CD4-positive, alpha-beta memory T cell (primary cell): ENCODE measurements around the gene SYT8. TPM values are rescaled to one million over a fixed set of nuclear protein-coding genes. Genes with fewer than 3 reads are reported as not detected.
A peak's percentile ranks its signal among the peaks of the same experiment; 100 is the strongest.
"Not testable (repeated sequence)": the region's sequence is repeated elsewhere in the genome, so short reads cannot be mapped to it uniquely, and the experiment has no call there.

Experiments used
- CTCF ChIA-PET: fragments of 350-600 bp; sonication (Branson Sonifier 250); formaldehyde crosslinking; loops from one replicate; lab custom pipeline; 2021; ENCODE audit warnings: inconsistent platforms; ENCODE audit not compliant: partially characterized antibody; lab: Charles Lee
- POLR2A ChIA-PET: fragments of 350-600 bp; sonication (Branson Sonifier 250); formaldehyde crosslinking; loops from one replicate; lab custom pipeline; 2021; ENCODE audit not compliant: partially characterized antibody; lab: Charles Lee
- DNase-seq, 5 donors: peaks; one replicate each; pipeline versions ENCODE4 v3.0.0 to v3.0.0-alpha.2; 2020 to 2022; ENCODE audit warnings: mixed read lengths in 1 of 5
- H3K27ac ChIP-seq: one replicate; pipeline ENCODE4 v1.7.0; 2013; ENCODE audit warnings: low read depth, low read length
- H3K27me3 ChIP-seq: 2 replicates; pipeline ENCODE4 v1.7.0; 2013; ENCODE audit warnings: mild to moderate bottlenecking, low read length, moderate library complexity; ENCODE audit not compliant: insufficient read depth
- H3K36me3 ChIP-seq: 2 replicates; pipeline ENCODE4 v1.7.0; 2013; ENCODE audit warnings: mild to moderate bottlenecking, low read length, moderate library complexity; ENCODE audit not compliant: insufficient read depth
- H3K4me1 ChIP-seq: 2 replicates; pipeline ENCODE4 v1.7.0; 2013; ENCODE audit warnings: mild to moderate bottlenecking, low read length, moderate library complexity; ENCODE audit not compliant: insufficient read depth
- H3K4me3 ChIP-seq, 2 donors: one replicate each; pipeline ENCODE4 v1.7.0; 2013; ENCODE audit warnings: low read length in 2 of 2, mild to moderate bottlenecking in 1 of 2
- H3K9me3 ChIP-seq, 2 donors: one replicate each; pipeline ENCODE4 v1.7.0; 2013; ENCODE audit warnings: low read length in 2 of 2, control low read depth in 1 of 2; ENCODE audit not compliant: control insufficient read depth in 1 of 2
- H3K27ac Mint-ChIP-seq, 7 donors: one replicate each; pipeline ENCODE4 v1.8.0; 2020 to 2021; ENCODE audit warnings: mixed read lengths in 7 of 7, mild to moderate bottlenecking in 6 of 7, inconsistent platforms in 3 of 7, moderate library complexity in 3 of 7
- H3K27me3 Mint-ChIP-seq, 2 donors: one replicate each; pipeline ENCODE4 v1.8.0; 2020 to 2021; ENCODE audit warnings: mixed read lengths in 2 of 2
- H3K36me3 Mint-ChIP-seq, 2 donors: one replicate each; pipeline ENCODE4 v1.8.0; 2020 to 2021; ENCODE audit warnings: mixed read lengths in 2 of 2, inconsistent platforms in 1 of 2, mild to moderate bottlenecking in 1 of 2
- H3K4me1 Mint-ChIP-seq, 4 donors: one replicate each; pipeline ENCODE4 v1.8.0; 2020 to 2021; ENCODE audit warnings: mixed read lengths in 4 of 4, mild to moderate bottlenecking in 1 of 4
- H3K4me3 Mint-ChIP-seq, 8 donors: one replicate each; pipeline ENCODE4 v1.8.0; 2020 to 2021; ENCODE audit warnings: mixed read lengths in 8 of 8, mild to moderate bottlenecking in 7 of 8, moderate library complexity in 6 of 8, inconsistent platforms in 3 of 8
- H3K9me3 Mint-ChIP-seq, 8 donors: one replicate each; pipeline ENCODE4 v1.8.0; 2020 to 2021; ENCODE audit warnings: mixed read lengths in 8 of 8, mild to moderate bottlenecking in 5 of 8, inconsistent platforms in 3 of 8, moderate library complexity in 1 of 8
- intact Hi-C: fragments of 100-400 bp; cut with micrococcal nuclease; formaldehyde crosslinking; loops from one replicate; pipeline ENCODE4 v1.15.1; 2023
- microRNA-seq: library from miRNA; unstranded; fragments of <30 nt; microRNA quantifications from one replicate; pipeline ENCODE4 v1.2.0, GENCODE V29; 2021; ENCODE audit warnings: borderline replicate concordance, borderline number of aligned reads, borderline microRNAs expressed, mixed read lengths
- polyA plus RNA-seq, 2 donors: library from polyadenylated mRNA; unstranded; fragments of 300-500 nt; fragmentation: Illumina TruSeq; gene quantifications; one replicate each; pipeline ENCODE4 v1.2.3, GENCODE V29; 2021
- total RNA-seq, 2 experiments: library from RNA; stranded (reverse); gene quantifications; one replicate each; pipeline ENCODE4 v1.2.3, GENCODE V29; 2021

SYT8 gene
- total and polyA plus RNA-seq, 4 experiments from 2014 or later, result not detected

DNA sequence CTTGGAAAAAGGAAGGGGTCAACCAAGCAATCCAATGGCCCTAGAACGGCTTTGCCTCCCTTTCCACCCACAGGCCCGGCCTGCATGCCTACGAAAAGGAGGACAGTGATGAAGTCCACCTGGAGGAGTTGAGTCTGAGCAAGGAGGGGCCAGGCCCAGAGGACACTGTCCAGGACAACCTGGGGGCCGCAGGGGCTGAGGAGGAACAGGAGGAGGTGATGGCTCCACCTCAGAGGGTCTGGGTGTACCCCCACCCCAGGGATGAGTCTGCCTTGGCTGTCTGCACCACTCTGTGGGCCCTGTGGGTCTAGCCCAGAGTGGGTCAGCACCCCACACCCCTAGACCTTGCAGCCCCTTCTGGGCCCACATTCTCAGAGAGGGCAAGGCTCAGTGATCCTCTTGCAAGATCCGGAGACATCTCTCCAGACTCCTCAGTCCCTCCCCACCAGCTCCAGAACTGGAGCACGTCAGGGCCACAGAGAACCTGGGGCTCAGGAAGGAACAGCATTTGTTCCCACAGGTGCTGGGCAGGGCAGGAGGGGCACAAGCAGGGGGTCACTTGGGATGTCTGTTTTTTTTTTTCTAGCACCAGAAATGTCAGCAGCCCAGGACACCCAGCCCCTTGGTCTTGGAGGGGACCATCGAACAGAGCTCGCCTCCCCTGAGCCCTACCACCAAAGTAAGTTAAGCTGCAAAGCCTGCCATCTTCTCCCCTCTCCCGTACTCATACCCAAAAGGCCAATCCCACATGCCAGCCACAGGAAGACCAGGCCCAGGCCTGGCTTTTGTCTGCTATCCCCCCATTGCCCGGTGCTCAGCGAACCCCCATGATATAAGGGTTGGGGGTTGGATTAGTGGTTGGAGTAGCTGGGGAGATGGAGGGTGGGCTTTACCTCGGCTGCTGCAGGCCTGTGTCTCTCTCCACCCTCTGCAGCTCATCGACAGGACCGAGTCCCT, 48.8 kb downstream of the SYT8 start:
- Mint-ChIP-seq H3K9me3 (no peaks in the 10 kb centered on the region), H3K36me3 (peaks cover 4 to 22% of the 10 kb centered on the region in 2 donors), H3K4me1 (peaks cover 11 to 25% (median 16%) of the 10 kb centered on the region in 4 donors), H3K27ac (no peak overlapping the region), H3K4me3 (no peak overlapping the region), H3K27me3 (no peaks in the 10 kb centered on the region)
- Histone ChIP-seq H3K9me3 (no peaks in the 10 kb centered on the region), H3K27ac (no peak overlapping the region), H3K4me1 (peaks cover 33% of the 10 kb centered on the region), H3K27me3 (no peaks in the 10 kb centered on the region), H3K4me3 (no peak overlapping the region), H3K36me3 (peaks cover 46% of the 10 kb centered on the region)
- intact Hi-C loops, result loop anchor here (5.0 to 10.0 kb wide), 2 partner anchors 34 to 189 kb away; partner anchors contain the start of genes KRTAP5-6 and TNNT3
- peak in 1 of 5 donors; percentile 20 for DNase-seq
- ChIA-PET POLR2A (interaction anchor here (2.2 to 12.3 kb wide), 3 partner anchors 32 to 38 kb away, joined by 5 to 189 read pairs (median 10); partner anchors contain the start of gene LSP1), CTCF (interaction anchor here (0.9 to 4.2 kb wide), 8 partner anchors 12 to 112 kb away, joined by 3 to 46 read pairs (median 6); partner anchors contain the start of gene LSP1)

DNA sequence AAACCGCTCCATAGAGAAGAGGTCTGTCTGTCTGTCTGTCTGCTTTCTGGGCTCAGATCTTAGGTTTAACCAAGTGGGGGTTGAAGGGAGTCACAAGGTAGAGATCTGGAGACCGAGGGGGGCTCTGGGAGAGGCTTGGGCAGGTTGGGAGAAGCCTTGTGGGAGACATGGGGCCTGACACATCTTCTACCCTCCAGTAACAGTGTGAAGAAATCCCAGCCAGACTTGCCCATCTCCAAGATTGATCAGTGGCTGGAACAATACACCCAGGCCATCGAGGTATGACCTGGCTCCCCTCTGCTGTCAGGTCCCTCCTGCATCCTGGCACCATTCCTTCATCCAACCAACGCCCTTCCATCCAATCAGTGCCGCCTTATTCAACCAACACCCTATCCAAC, 49.5 kb downstream of the SYT8 start:
- Mint-ChIP-seq H3K9me3 (no peaks in the 10 kb centered on the region), H3K4me3 (no peak overlapping the region), H3K27me3 (no peaks in the 10 kb centered on the region), H3K4me1 (peaks cover 16 to 31% (median 22%) of the 10 kb centered on the region in 4 donors), H3K27ac (no peak overlapping the region), H3K36me3 (peaks cover 4 to 26% of the 10 kb centered on the region in 2 donors)
- ChIA-PET POLR2A (interaction anchor here (12.3 kb wide), 1 partner anchor 33 kb away, joined by 189 read pairs; the partner anchor contains the start of gene LSP1), CTCF (interaction anchor here (0.9 to 4.2 kb wide), 2 partner anchors 32 kb away, joined by 3 to 46 read pairs; partner anchors contain the start of gene LSP1)
- intact Hi-C loops, result loop anchor here (5.0 to 10.0 kb wide), 2 partner anchors 33 to 190 kb away; partner anchors contain the start of genes KRTAP5-6 and TNNT3
- Histone ChIP-seq H3K27me3 (no peaks in the 10 kb centered on the region), H3K9me3 (no peaks in the 10 kb centered on the region), H3K4me3 (no peak overlapping the region), H3K36me3 (peaks cover 46% of the 10 kb centered on the region), H3K27ac (no peak overlapping the region), H3K4me1 (peaks cover 39% of the 10 kb centered on the region)
- no peak for DNase-seq

- CTCF ChIA-PET, H3K27me3 Mint-ChIP-seq, POLR2A ChIA-PET, H3K9me3 Mint-ChIP-seq, H3K27me3 ChIP-seq, H3K27ac ChIP-seq, H3K9me3 ChIP-seq, H3K4me3 ChIP-seq, DNase-seq, H3K4me3 Mint-ChIP-seq: not testable (repeated sequence)
- Histone ChIP-seq H3K36me3 (peaks cover 46% of the 10 kb centered on the region), H3K4me1 (peaks cover 55% of the 10 kb centered on the region)
- Mint-ChIP-seq H3K27ac (peak overlapping the region in 1 of 7 donors; percentile 60), H3K4me1 (peaks cover 15 to 30% (median 23%) of the 10 kb centered on the region in 4 donors), H3K36me3 (peaks cover 4 to 17% of the 10 kb centered on the region in 2 donors)
- intact Hi-C loops, result loop anchor here (10.0 kb wide), 1 partner anchor 192 kb away; the partner anchor contains the start of gene KRTAP5-6
Measured at GRCh38 chr11:1886551-1886950, 51.8 kb downstream of the SYT8 start.

Small RNAs within 50 kb of the gene (microRNA-seq; reads per million reads assigned to microRNA genes)
- gene MIR4298 (not detected), gene MIR7847 (not detected)

Other genes with a start within 250 kb of the SYT8 start
- gene KRTAP5-1, start 249.7 kb upstream of the SYT8 start, total RNA-seq, result not detected
- gene KRTAP5-1, start 249.7 kb upstream of the SYT8 start, polyA plus RNA-seq, result under 1 TPM in 1 of 2 donors, not detected in 1; 0.29 TPM
- not detected for gene KRTAP5-2, start 236.7 kb upstream of the SYT8 start, total RNA-seq
- not detected for gene KRTAP5-2, start 236.7 kb upstream of the SYT8 start, polyA plus RNA-seq
- not detected for gene KRTAP5-3, start 226.5 kb upstream of the SYT8 start, total RNA-seq
- gene KRTAP5-3, start 226.5 kb upstream of the SYT8 start, polyA plus RNA-seq, result not detected
- not detected for gene KRTAP5-4, start 212.9 kb upstream of the SYT8 start, total RNA-seq
- gene KRTAP5-4, start 212.9 kb upstream of the SYT8 start, polyA plus RNA-seq, result not detected
- not detected for gene KRTAP5-5, start 205.2 kb upstream of the SYT8 start, total RNA-seq
- not detected for gene KRTAP5-5, start 205.2 kb upstream of the SYT8 start, polyA plus RNA-seq
- gene KRTAP5-6, start 137.8 kb upstream of the SYT8 start, total RNA-seq, result not detected
- not detected for gene KRTAP5-6, start 137.8 kb upstream of the SYT8 start, polyA plus RNA-seq
- 1 to 10 TPM; 1.6 to 1.8 TPM for gene IFITM10, start 84.4 kb upstream of the SYT8 start, total RNA-seq
- not detected for gene IFITM10, start 84.4 kb upstream of the SYT8 start, polyA plus RNA-seq
- gene CTSD, start 71.1 kb upstream of the SYT8 start, total RNA-seq, result 100 to 1,000 TPM; 206 to 214 TPM
- 100 to 1,000 TPM; 122 to 137 TPM for gene CTSD, start 71.1 kb upstream of the SYT8 start, polyA plus RNA-seq
- gene TNNI2, start 4.0 kb downstream of the SYT8 start, total RNA-seq, result not detected
- gene TNNI2, start 4.0 kb downstream of the SYT8 start, polyA plus RNA-seq, result not detected
- gene LSP1, start 18.1 kb downstream of the SYT8 start, total RNA-seq, result 100 to 1,000 TPM; 324 to 327 TPM
- 100 to 1,000 TPM; 253 to 435 TPM for gene LSP1, start 18.1 kb downstream of the SYT8 start, polyA plus RNA-seq
- gene PRR33, start 56.9 kb downstream of the SYT8 start, total RNA-seq, result not detected
- gene PRR33, start 56.9 kb downstream of the SYT8 start, polyA plus RNA-seq, result under 1 TPM in 1 of 2 donors, not detected in 1; 0.18 TPM
- gene TNNT3, start 84.7 kb downstream of the SYT8 start, total RNA-seq, result 10 to 100 TPM in 1 of 2 experiments, 1 to 10 TPM in 1; 9.3 to 10.5 TPM
- gene TNNT3, start 84.7 kb downstream of the SYT8 start, polyA plus RNA-seq, result not detected
- 10 to 100 TPM; 43.9 to 51.0 TPM for gene MRPL23, start 112.3 kb downstream of the SYT8 start, total RNA-seq
- gene MRPL23, start 112.3 kb downstream of the SYT8 start, polyA plus RNA-seq, result 10 to 100 TPM; 15.2 to 45.8 TPM
- gene H19, start 162.9 kb downstream of the SYT8 start, total RNA-seq, result not detected
- gene H19, start 162.9 kb downstream of the SYT8 start, polyA plus RNA-seq, result not detected